HTERT RPE-1 (cell line): ENCODE data around the gene FMOD.
"Not testable (repeated sequence)": the region's sequence is repeated elsewhere in the genome, so short reads cannot be mapped to it uniquely, and the experiment has no call there.

Experiments used
- in situ Hi-C: fragments of 300-500 bp; cut with MboI; formaldehyde crosslinking; loops from 4 replicates; pipeline ENCODE4 v1.14.3; 2020; ENCODE audit warnings: low sequenced_read_pairs

FMOD gene

DNA sequence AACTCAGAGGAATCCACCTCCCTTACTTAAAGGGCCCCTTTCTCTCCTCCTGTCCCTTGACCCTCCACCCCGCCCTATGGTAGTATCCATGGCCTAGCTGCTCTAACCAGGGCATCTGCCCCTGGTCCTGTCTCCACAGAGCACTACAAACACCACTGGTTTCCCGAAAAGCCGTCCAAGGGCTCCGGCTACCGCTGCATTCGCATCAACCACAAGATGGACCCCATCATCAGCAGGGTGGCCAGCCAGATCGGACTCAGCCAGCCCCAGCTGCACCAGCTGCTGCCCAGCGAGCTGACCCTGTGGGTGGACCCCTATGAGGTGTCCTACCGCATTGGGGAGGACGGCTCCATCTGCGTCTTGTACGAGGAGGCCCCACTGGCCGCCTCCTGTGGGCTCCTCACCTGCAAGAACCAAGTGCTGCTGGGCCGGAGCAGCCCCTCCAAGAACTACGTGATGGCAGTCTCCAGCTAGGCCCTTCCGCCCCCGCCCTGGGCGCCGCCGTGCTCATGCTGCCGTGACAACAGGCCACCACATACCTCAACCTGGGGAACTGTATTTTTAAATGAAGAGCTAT is 43.9 kb downstream of the FMOD start:
- in situ Hi-C loops, result no loop called here

- in situ Hi-C loops, result no loop called here
Observed at GRCh38 chr1:203306089-203306964, 44.6 kb downstream of the FMOD start.

DNA sequence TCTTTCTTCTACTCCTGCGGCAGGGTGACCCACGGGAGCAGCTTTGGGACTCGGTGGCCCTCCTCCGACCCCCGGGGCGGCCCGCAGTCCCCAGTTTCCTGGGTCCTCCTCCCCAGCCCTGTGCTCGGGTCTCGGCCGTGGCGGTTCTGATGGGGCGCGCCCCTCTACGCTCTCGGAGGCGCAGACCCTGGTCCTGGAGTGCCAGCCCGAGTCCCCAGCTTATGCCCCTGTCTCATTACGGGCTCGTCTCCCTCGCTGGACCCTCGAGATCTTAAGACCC is 45.2 kb downstream of the FMOD start:
- in situ Hi-C loops, result no loop called here

- in situ Hi-C loops, result no loop called here
Observed at GRCh38 chr1:203304919-203305808, 45.8 kb downstream of the FMOD start, which contains the start of gene BTG2. TSS of gene BTG2 (plus strand) at chr1:203305519. CDS start at chr1:203305607, 88 bp downstream.

- in situ Hi-C loops, result no loop called here
Observed at GRCh38 chr1:203304391-203304918, 46.5 kb downstream of the FMOD start.

- in situ Hi-C loops, result no loop called here
Observed at GRCh38 chr1:203302894-203303293, 48.0 kb downstream of the FMOD start.

DNA sequence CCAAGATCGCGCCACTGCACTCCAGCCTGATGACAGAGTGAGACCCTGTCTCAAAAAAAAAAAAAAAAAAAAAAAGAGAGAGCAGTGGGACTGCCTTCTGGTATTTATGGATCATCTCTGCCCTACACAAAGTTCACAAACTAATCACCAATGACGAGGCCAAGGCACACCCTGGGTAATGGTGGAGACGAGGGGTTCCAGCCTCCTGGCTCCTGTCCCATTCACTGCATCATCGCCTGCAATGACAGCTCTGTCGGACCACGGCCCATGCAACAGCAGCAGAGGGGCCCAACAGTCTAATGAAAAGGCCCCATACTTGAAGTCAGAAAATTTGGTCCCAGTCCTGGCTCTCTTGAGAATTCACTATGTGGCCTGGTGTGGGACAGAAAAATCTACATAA is 48.5 kb downstream of the FMOD start:
- in situ Hi-C loops, result no loop called here

- in situ Hi-C loops, result no loop called here
Observed at GRCh38 chr1:203301331-203301668, 49.6 kb downstream of the FMOD start.

- in situ Hi-C loops, result no loop called here
Observed at GRCh38 chr1:203300441-203301330, 50.2 kb downstream of the FMOD start.

DNA sequence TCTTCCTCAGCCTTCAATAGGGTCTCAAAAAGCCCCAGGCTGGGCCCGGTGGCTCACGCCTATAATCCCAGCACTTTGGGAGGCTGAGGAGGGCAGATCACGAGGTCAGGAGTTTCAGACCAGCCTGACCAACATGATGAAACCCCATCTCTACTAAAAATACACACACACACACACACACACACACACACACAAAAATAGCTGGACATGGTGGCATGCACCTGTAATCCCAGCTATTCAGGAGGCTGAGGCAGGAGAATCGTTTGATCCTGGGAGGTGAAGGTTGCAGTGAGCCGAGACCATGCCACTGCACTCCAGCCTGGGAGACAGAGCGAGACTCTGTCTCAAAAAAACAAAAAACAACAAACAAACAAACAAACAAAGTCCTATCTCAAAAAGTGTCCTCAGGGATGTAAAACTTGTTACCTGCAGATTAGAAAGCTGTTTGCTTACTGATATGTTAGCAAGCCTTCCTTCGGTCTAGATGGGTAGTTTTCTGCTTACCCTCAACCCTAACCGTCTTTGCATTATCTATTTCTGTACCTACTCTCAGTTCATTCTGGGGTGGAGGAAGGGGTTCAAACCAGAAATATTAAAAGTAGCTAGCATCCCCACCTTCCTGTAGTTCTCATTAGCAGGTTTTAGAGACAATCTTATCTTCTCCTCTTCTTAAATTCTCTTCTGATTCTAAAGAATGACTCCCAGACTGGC is 51.0 kb downstream of the FMOD start:
- in situ Hi-C loops, result not testable (repeated sequence)

- in situ Hi-C loops, result no loop called here
Observed at GRCh38 chr1:203299169-203299568, 51.8 kb downstream of the FMOD start.

- in situ Hi-C loops, result no loop called here
Observed at GRCh38 chr1:203296460-203297073, 54.4 kb downstream of the FMOD start.

DNA sequence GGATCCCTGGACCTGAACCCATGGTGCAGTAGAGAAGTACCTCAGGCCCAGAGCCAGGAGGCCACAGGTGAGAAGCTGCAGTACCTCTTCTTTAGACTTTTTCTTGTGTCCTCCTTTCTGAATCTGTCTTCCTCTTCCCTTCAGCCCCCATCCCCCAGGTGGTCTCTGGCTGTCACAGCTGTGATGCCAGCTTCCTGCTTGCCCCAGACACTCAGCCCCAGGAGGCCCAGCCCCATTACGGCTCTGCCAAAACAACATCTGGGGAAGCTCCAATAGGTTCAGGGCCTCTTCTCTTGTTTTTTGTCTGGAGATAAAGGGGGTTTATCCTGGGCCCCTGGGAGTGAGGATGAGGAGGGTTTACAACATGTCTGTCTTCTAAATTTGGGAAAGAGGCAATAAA is 55.1 kb downstream of the FMOD start:
- in situ Hi-C loops, result no loop called here

DNA sequence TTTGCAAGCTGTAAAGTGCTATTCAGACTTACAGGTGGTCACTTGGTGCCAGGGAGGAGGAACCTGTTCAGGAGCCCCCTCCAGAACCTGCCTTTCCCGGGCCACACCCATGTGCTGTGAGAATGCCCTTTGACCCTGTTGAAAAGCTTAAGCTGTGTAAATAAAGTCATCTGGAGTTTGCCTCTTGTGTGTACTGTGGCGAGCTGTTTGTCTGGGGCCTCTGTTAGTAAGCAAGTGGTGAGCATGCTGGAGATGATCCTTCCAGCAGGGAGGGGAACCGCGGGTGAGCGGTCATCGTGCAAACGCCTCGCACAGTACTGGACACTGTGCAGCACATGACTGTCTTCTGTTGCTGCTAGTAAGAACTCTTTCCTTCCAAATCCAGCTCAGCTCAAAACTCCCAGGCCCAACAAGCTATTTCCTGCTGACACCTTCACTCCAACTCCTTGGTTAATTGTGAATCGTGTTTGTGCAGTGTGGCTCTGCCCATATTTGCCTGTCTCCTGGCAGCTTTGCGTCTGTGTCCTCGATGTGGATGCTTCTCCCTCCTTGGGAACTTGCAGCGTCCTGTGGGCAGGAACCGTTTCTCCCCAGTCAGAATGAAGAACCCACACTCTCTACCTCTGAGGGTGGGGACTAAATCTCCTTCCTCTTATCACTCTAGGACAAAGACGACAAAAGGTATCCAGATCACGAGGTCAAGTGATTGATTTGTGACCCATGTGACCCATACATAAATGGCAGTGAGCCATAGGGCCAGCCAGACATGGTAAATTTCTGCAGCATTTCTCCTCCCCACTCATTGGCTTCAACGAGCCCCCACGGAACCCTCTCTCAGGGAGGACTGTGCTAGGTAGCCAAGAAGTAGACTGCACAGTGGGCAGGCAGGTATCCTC is 59.5 kb downstream of the FMOD start:
- in situ Hi-C loops, result no loop called here
